ENCODE measurements around the gene ZNF385A. TPM values are rescaled to one million over a fixed set of nuclear protein-coding genes. Genes with fewer than 3 reads are reported as not detected.

ZNF385A gene
- total and polyA plus RNA-seq, 2 of the 8 experiments (the other 6 are each of a cell fraction or from before 2014, with no cell fraction given) = 5.2 to 14.3 TPM

DNA sequence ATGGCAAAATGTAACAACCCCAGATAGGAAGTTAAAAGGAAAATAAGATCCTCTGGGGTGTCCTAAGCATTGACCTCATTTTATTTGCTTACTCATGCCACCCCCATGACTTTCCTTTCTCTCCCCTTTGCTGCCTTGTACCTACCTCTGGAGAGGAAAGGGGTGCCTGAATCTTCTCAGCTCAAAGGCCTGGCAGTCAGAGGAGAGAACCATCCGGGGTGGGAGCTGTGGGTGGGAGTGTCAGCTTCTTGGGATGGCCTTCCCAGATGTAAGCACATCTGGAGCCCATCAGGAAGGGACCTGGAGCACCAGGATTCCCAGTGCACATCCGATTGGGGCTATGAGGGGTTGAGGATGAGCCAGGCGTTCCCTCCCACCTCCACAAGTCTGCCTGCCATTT lies 39.7 kb upstream of the ZNF385A start:
- Histone ChIP-seq H3K79me2 (ENCODE audit: control insufficient read depth in 1 of 2, insufficient read depth in 2 of 2, low read length in 2 of 2) (no peaks in the 10 kb centered on the region), H3K18ac (ENCODE audit: extremely low read depth, low read length) (no peak overlapping the region), H3K27ac (ENCODE audit: low read depth, low read length) (no peak overlapping the region), H3K56ac (replicated peaks; ENCODE audit: insufficient read length, low read depth, low read length) (no peak overlapping the region), H2AK5ac (ENCODE audit: low read depth, low read length) (no peak overlapping the region), H3K4me3 (ENCODE audit: extremely low read depth in 1 of 4, insufficient read depth in 2 of 4, low read depth in 3 of 4, low read length in 4 of 4) (no peak overlapping the region), H2BK15ac (ENCODE audit: low read length) (no peak overlapping the region), H4K8ac (ENCODE audit: extremely low read depth, insufficient read depth, low read length) (no peak overlapping the region), H4K91ac (replicated peaks; ENCODE audit: insufficient read length, low read length) (no peak overlapping the region), H3K9ac (replicated peaks in 1 of 4; ENCODE audit: extremely low read depth in 1 of 4, low read depth in 3 of 4, low read length in 3 of 4) (no peak overlapping the region), H3K9me3 (ENCODE audit: insufficient read depth in 2 of 2, low read depth in 1 of 2, low read length in 1 of 2) (no peaks in the 10 kb centered on the region), H3K36me3 (ENCODE audit: control insufficient read depth in 2 of 4, insufficient read depth in 4 of 4, low read length in 3 of 4) (no peaks in the 10 kb centered on the region), H2BK120ac (replicated peaks; ENCODE audit: low read depth, low read length) (no peak overlapping the region), H3K79me1 (ENCODE audit: low read depth, low read length) (no peaks in the 10 kb centered on the region), H3K4me1 (replicated peaks in 1 of 4; ENCODE audit: control insufficient read depth in 3 of 4, insufficient read depth in 4 of 4, low read length in 3 of 4) (peaks cover 6 to 19% (median 9%) of the 10 kb centered on the region in 4 experiments), H2BK12ac (ENCODE audit: low read depth, low read length) (no peak overlapping the region), H3K23me2 (ENCODE audit: low read depth, low read length) (no peaks in the 10 kb centered on the region; the same call in 1 of the 2 replicates), H2AFZ (ENCODE audit: low read length) (no peak overlapping the region), H2BK20ac (ENCODE audit: low read length) (0 out of 2 replicates have a peak overlapping the region, but pooled peaks have one; percentile 10), H4K20me1 (replicated peaks in 1 of 2; ENCODE audit: control insufficient read depth in 1 of 2, insufficient read depth in 2 of 2, low read length in 2 of 2) (no peaks in the 10 kb centered on the region), H3K4me2 (ENCODE audit: insufficient read depth in 1 of 2, low read depth in 2 of 2, low read length in 2 of 2) (no peak overlapping the region), H3K23ac (ENCODE audit: insufficient read length) (no peak overlapping the region), H3K4ac (replicated peaks; ENCODE audit: insufficient read length, low read depth, low read length) (no peak overlapping the region), H3K14ac (ENCODE audit: insufficient read length) (no peak overlapping the region), H3K27me3 (replicated peaks in 1 of 4; ENCODE audit: control insufficient read depth in 3 of 4, extremely low read depth in 1 of 4, insufficient read depth in 3 of 4, low read length in 3 of 4) (peaks cover 0 to 27% (median 21%) of the 10 kb centered on the region in 4 experiments; a peak in 6 of 7 replicates), H2BK5ac (ENCODE audit: low read depth, low read length) (no peak overlapping the region), H4K5ac (ENCODE audit: insufficient read length, low read depth, low read length) (no peak overlapping the region)
- no peak for FAIRE-seq
- CTCF ChIA-PET (ENCODE audit: partially characterized antibody) = interaction anchor here (0.5 to 26.1 kb wide), 7 partner anchors 8 to 177 kb away, joined by 4 to 742 read pairs (median 13); partner anchors contain the start of gene ITGA5
- POLR2A ChIA-PET (ENCODE audit: partially characterized antibody) = interaction anchor here (1.1 kb wide), 1 partner anchor 10 kb away, joined by 3 read pairs; no protein-coding TSS in a partner anchor
- no peak for DNase-seq (ENCODE audit: low read depth in 1 of 2, low spot score in 2 of 2)
- TF ChIP-seq BCL11A (IDR thresholded peaks at IDR 0.05; ENCODE audit: low read depth in 2 of 2, low read length in 2 of 2) = no peak
- TF ChIP-seq RFX5 (IDR thresholded peaks at IDR 0.05; ENCODE audit: borderline replicate concordance, low read depth, low read length) = no peak
- no peak for TF ChIP-seq CEBPB (IDR thresholded peaks at IDR 0.05; ENCODE audit: low read depth, low read length)
- TF ChIP-seq BACH1 (IDR thresholded peaks at IDR 0.05; ENCODE audit: low read length) = no peak
- TF ChIP-seq YY1 (IDR thresholded peaks at IDR 0.05; ENCODE audit: low read depth, low read length) = no peak
- no peak for TF ChIP-seq KDM1A (IDR thresholded peaks at IDR 0.05; ENCODE audit: borderline replicate concordance, low read length)
- no peak for TF ChIP-seq CHD2 (IDR thresholded peaks at IDR 0.05; ENCODE audit: low read length)
- TF ChIP-seq, protein P1, sequence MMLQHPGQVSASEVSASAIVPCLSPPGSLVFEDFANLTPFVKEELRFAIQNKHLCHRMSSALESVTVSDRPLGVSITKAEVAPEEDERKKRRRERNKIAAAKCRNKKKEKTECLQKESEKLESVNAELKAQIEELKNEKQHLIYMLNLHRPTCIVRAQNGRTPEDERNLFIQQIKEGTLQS (IDR thresholded peaks at IDR 0.05; ENCODE audit: insufficient read depth, low read depth, low read length) = no peak
- TF ChIP-seq, protein P2, sequence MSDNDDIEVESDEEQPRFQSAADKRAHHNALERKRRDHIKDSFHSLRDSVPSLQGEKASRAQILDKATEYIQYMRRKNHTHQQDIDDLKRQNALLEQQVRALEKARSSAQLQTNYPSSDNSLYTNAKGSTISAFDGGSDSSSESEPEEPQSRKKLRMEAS (IDR thresholded peaks at IDR 0.05) = no peak
- TF ChIP-seq RAD21 (IDR thresholded peaks at IDR 0.05 in 1 of 2, conservative IDR thresholded peaks at IDR 0.05 in 1 of 2; ENCODE audit: low read depth in 2 of 2, low read length in 2 of 2) = no peak
- TF ChIP-seq EP300 (IDR thresholded peaks at IDR 0.05; ENCODE audit: borderline replicate concordance in 1 of 2, low read depth in 2 of 2, low read length in 2 of 2) = no peak
- 81% methylated on average over 3 of the region's 3 CpGs; no CpG with 5 or more reads in 1 of the 2 experiments for WGBS, 2 experiments (ENCODE audit: extremely low coverage in 1 of 2, insufficient coverage in 1 of 2, insufficient read length in 1 of 2, insufficient replicate concordance in 2 of 2, low coverage in 1 of 2, low lambda C conversion rate in 2 of 2, missing lambda C conversion rate in 1 of 2)
